Mesenchymal stem cell (in vitro differentiated cells and primary cell): Measurements from ENCODE around the gene STAM2.
A peak's percentile ranks its signal among the peaks of the same experiment; 100 is the strongest.
"Not testable (repeated sequence)": the region's sequence is repeated elsewhere in the genome, so short reads cannot be mapped to it uniquely, and the experiment has no call there.

ENCODE experiments used
- DNase-seq: peaks from one replicate; pipeline ENCODE4 v3.0.0-alpha.2; 2013
- H2AFZ ChIP-seq: one replicate; pipeline ENCODE4 v1.6.1; 2013; ENCODE audit warnings: low read depth, mild to moderate bottlenecking, control low read depth, inconsistent platforms, low read length, moderate library complexity
- H2AK5ac ChIP-seq: 2 replicates; pipeline ENCODE4 v1.6.1; 2013; ENCODE audit warnings: low read length, moderate library complexity, mild to moderate bottlenecking, inconsistent platforms; ENCODE audit not compliant: severe bottlenecking
- H2BK120ac ChIP-seq: one replicate; pipeline ENCODE4 v1.6.1; 2013; ENCODE audit warnings: low read depth, mild to moderate bottlenecking, inconsistent platforms, low read length, moderate library complexity
- H2BK12ac ChIP-seq, 2 experiments: one replicate each; pipeline ENCODE4 v1.6.1; 2013; ENCODE audit warnings: inconsistent platforms in 2 of 2, low read length in 2 of 2, mild to moderate bottlenecking in 2 of 2, moderate library complexity in 2 of 2, control low read depth in 1 of 2
- H2BK15ac ChIP-seq: one replicate; pipeline ENCODE4 v1.6.1; 2013; ENCODE audit warnings: mild to moderate bottlenecking, low read depth, inconsistent platforms; ENCODE audit not compliant: poor library complexity, severe bottlenecking
- H2BK5ac ChIP-seq: 2 replicates; pipeline ENCODE4 v1.6.1; 2013; ENCODE audit warnings: low read depth, mild to moderate bottlenecking, low read length, control low read depth, inconsistent platforms; ENCODE audit not compliant: poor library complexity, severe bottlenecking
- H3K14ac ChIP-seq, 2 experiments: one replicate each; pipeline ENCODE4 v1.6.1; 2013; ENCODE audit warnings: inconsistent platforms in 2 of 2, low read length in 2 of 2, control low read depth in 1 of 2, mild to moderate bottlenecking in 1 of 2, moderate library complexity in 1 of 2
- H3K18ac ChIP-seq, 2 experiments: one replicate each; pipeline ENCODE4 v1.6.1; 2013; ENCODE audit warnings: inconsistent platforms in 2 of 2, low read length in 2 of 2, control low read depth in 1 of 2, low read depth in 1 of 2, mild to moderate bottlenecking in 1 of 2
- H3K23ac ChIP-seq, 2 experiments: one replicate each; pipeline ENCODE4 v1.6.1; 2013; ENCODE audit warnings: inconsistent platforms in 2 of 2, low read length in 2 of 2, mild to moderate bottlenecking in 2 of 2, moderate library complexity in 2 of 2, control low read depth in 1 of 2
- H3K27ac ChIP-seq: 2 replicates; pipeline ENCODE4 v1.5.1; 2013; ENCODE audit warnings: mild to moderate bottlenecking, moderate library complexity, low read length, control low read depth, inconsistent platforms; ENCODE audit not compliant: poor library complexity, severe bottlenecking
- H3K27me3 ChIP-seq, 2 experiments: 2 replicates each; pipeline versions ENCODE4 v1.6.1 to v1.7.0; 2013; ENCODE audit warnings: low read length in 2 of 2, mild to moderate bottlenecking in 2 of 2, moderate library complexity in 2 of 2, control low read depth in 1 of 2, inconsistent platforms in 1 of 2; ENCODE audit not compliant: control insufficient read depth in 1 of 2, insufficient read depth in 1 of 2
- H3K36me3 ChIP-seq, 2 experiments: 2 replicates each; pipeline versions ENCODE4 v1.6.1 to v1.7.0; 2013; ENCODE audit warnings: low read length in 2 of 2, control low read depth in 1 of 2, inconsistent platforms in 1 of 2, low read depth in 1 of 2, mild to moderate bottlenecking in 1 of 2; ENCODE audit not compliant: insufficient read depth in 2 of 2, control insufficient read depth in 1 of 2
- H3K4ac ChIP-seq, 2 experiments: one replicate each; pipeline ENCODE4 v1.6.1; 2013; ENCODE audit warnings: inconsistent platforms in 2 of 2, low read length in 2 of 2, mild to moderate bottlenecking in 2 of 2, moderate library complexity in 2 of 2, control low read depth in 1 of 2, low read depth in 1 of 2
- H3K4me1 ChIP-seq: 2 replicates; pipeline ENCODE4 v1.6.1; 2013; ENCODE audit warnings: low read depth, low read length, control low read depth; ENCODE audit not compliant: control insufficient read depth, insufficient read depth
- H3K4me2 ChIP-seq: 2 replicates; pipeline ENCODE4 v1.6.1; 2013; ENCODE audit warnings: low read length, mild to moderate bottlenecking, inconsistent platforms; ENCODE audit not compliant: poor library complexity, severe bottlenecking
- H3K4me3 ChIP-seq, 2 experiments: 2 replicates each; pipeline versions ENCODE4 v1.5.1 to v1.7.0; 2013; ENCODE audit warnings: low read length in 2 of 2, mild to moderate bottlenecking in 2 of 2, control low read depth in 1 of 2, low read depth in 1 of 2; ENCODE audit not compliant: insufficient read depth in 1 of 2
- H3K79me1 ChIP-seq: replicated peaks from 2 replicates; pipeline ENCODE4 v1.6.1; 2013; ENCODE audit warnings: mild to moderate bottlenecking, control low read depth, low read length, inconsistent platforms; ENCODE audit not compliant: poor library complexity, severe bottlenecking
- H3K9ac ChIP-seq: 2 replicates; pipeline ENCODE4 v1.7.0; 2013; ENCODE audit warnings: mild to moderate bottlenecking, low read length, moderate library complexity
- H3K9me3 ChIP-seq: 2 replicates; pipeline ENCODE4 v1.7.0; 2013; ENCODE audit warnings: mild to moderate bottlenecking, low read length; ENCODE audit not compliant: control insufficient read depth
- H4K8ac ChIP-seq: one replicate; pipeline ENCODE4 v1.6.1; 2013; ENCODE audit warnings: inconsistent platforms, mild to moderate bottlenecking, low read length, moderate library complexity
- H4K91ac ChIP-seq: one replicate; pipeline ENCODE4 v1.6.1; 2013; ENCODE audit warnings: mild to moderate bottlenecking, low read length, inconsistent platforms
- WGBS: methylation state at CpG from one replicate; pipeline ENCODE4 v1.1.7; 2013; ENCODE audit warnings: mixed read lengths; 5-methylcytosine and 5-hydroxymethylcytosine counted together

Gene STAM2

GRCh38 chr2:152198499-152198898 is 22.9 kb upstream of the STAM2 start:
- no peak overlapping the region for H3K23ac ChIP-seq
- no peak overlapping the region for H4K91ac ChIP-seq
- no peak overlapping the region for H2AFZ ChIP-seq
- H3K4me1 ChIP-seq, result peaks cover 4% of the 10 kb centered on the region
- no peak overlapping the region for H2AK5ac ChIP-seq
- no peak overlapping the region for H3K4me3 ChIP-seq
- no peak overlapping the region for H3K9ac ChIP-seq
- no peak overlapping the region for H3K18ac ChIP-seq
- 96% methylated on average over 2 of the region's 2 CpGs for WGBS
- no peaks in the 10 kb centered on the region for H3K9me3 ChIP-seq
- no peak overlapping the region for H3K27ac ChIP-seq
- no peak overlapping the region for H2BK15ac ChIP-seq
- H2BK5ac ChIP-seq, result no peak overlapping the region
- no peaks in the 10 kb centered on the region for H3K79me1 ChIP-seq
- H3K36me3 ChIP-seq, result no peaks in the 10 kb centered on the region
- DNase-seq, result no peak
- no peak overlapping the region for H3K4ac ChIP-seq
- no peak overlapping the region for H2BK120ac ChIP-seq
- no peak overlapping the region for H3K4me2 ChIP-seq
- no peaks in the 10 kb centered on the region for H3K27me3 ChIP-seq
- no peak overlapping the region for H4K8ac ChIP-seq
- H2BK12ac ChIP-seq, result no peak overlapping the region
- no peak overlapping the region for H3K14ac ChIP-seq

DNA sequence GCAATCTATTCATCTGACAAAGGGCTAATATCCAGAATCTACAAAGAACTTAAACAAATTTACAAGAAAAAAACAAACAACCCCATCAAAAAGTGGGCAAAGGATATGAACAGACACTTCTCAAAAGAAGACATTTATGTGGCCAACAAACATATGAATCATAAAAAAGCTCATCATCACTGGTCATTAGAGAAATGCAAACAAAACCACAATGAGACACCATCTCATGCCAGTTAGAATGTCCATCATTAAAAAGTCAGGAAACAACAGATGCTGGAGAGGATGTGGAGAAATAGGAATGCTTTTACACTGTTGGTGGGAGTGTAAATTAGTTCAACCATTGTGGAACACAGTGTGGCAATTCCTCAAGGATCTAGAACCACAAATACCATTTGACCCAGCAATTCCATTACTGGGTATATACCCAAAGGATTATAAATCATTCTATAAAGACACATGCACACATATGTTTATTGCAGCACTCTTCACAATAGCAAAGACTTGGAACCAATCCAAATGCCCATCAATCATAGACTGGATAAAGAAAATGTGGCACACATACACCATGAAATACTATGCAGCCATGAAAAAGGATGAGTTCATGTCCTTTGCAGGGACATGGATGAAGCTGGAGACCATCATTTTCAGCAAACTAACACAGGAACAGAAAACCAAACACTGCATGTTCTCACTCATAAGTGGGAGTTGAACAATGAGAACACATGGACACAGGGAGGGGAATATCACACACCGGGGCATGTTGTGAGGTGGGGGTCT is 22.1 kb upstream of the STAM2 start:
- not testable (repeated sequence) for H3K4me1 ChIP-seq, H3K4me3 ChIP-seq

DNA sequence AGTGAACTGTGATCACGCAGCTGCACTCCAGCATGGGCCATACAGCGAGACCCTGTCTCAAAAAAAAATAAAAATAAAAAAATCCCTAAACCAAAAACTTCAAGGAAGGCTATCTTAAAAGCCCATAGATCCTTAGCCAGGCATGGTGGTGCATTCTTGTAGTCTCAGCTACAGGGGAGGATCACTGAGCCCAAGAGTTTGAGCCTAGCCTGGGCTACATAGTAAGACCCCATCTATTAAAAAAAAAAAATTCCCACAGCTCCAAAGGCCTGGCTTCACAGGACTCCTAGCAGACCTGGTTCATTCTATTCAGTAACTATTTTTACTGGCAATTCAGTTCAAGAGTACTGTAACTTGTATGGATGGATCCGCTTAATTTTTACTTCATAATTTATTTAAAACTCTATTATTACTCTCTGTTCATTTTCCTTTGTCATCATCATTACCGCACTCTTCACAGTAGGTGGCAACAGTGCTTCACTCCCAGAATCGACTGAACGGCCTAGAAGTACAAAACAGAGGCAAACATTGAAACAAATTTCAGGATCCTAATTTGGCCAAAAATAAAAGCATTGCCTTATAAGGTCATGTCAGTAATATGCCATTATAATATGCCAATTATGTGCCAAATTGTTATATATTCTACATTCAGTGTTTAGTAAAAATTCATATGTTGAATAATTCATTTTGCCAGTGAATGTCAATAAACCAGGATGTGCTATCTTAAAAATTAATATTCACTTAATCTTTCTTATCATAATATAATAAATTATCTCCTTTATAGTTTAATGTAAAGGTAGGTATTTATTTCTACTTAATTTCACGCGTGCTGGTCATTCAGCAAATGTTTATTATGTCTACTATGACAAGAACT is 14.3 kb upstream of the STAM2 start:
- Histone ChIP-seq H3K4me2 (no peak overlapping the region), H3K9ac (peak overlapping the region; percentile 50), H3K27ac (no peak overlapping the region), H2BK15ac (no peak overlapping the region), H3K4ac (no peak overlapping the region), H2BK12ac (no peak overlapping the region), H3K27me3 (no peaks in the 10 kb centered on the region), H2AFZ (no peak overlapping the region), H2BK5ac (no peak overlapping the region), H4K8ac (no peak overlapping the region), H2BK120ac (no peak overlapping the region), H3K9me3 (no peaks in the 10 kb centered on the region), H2AK5ac (no peak overlapping the region), H4K91ac (no peak overlapping the region), H3K36me3 (no peaks in the 10 kb centered on the region), H3K4me1 (no peaks in the 10 kb centered on the region), H3K4me3 (no peak overlapping the region), H3K18ac (no peak overlapping the region), H3K14ac (no peak overlapping the region), H3K23ac (no peak overlapping the region), H3K79me1 (no peaks in the 10 kb centered on the region)
- peak; percentile 74 for DNase-seq
- WGBS, result 47% methylated on average over 6 of the region's 8 CpGs

More for the DNA sequence above, 22.1 kb upstream of the STAM2 start:
- H3K18ac ChIP-seq, H2BK5ac ChIP-seq, H3K79me1 ChIP-seq, H3K4me2 ChIP-seq, H2AK5ac ChIP-seq, H3K14ac ChIP-seq, H2BK12ac ChIP-seq, H3K9ac ChIP-seq, H3K4ac ChIP-seq, H3K36me3 ChIP-seq, H4K91ac ChIP-seq, H3K27ac ChIP-seq, H3K27me3 ChIP-seq, H2BK15ac ChIP-seq, H2BK120ac ChIP-seq, H3K23ac ChIP-seq, H4K8ac ChIP-seq, DNase-seq, H3K9me3 ChIP-seq, H2AFZ ChIP-seq: not testable (repeated sequence)
- 93% methylated on average over 1 of the region's 1 CpG for WGBS

- H3K36me3 ChIP-seq, H2BK12ac ChIP-seq, H4K91ac ChIP-seq, H2BK5ac ChIP-seq, H3K18ac ChIP-seq, H3K23ac ChIP-seq, H3K79me1 ChIP-seq, H3K4me3 ChIP-seq, H2BK120ac ChIP-seq, H3K4me1 ChIP-seq, H3K14ac ChIP-seq, DNase-seq, H3K9ac ChIP-seq, H3K4me2 ChIP-seq, H3K27me3 ChIP-seq, H2BK15ac ChIP-seq, H2AFZ ChIP-seq, H3K27ac ChIP-seq, H2AK5ac ChIP-seq, H4K8ac ChIP-seq, H3K9me3 ChIP-seq, H3K4ac ChIP-seq: not testable (repeated sequence)
- 100% methylated on average over 1 of the region's 5 CpGs for WGBS
Measured at GRCh38 chr2:152186808-152187207, 11.2 kb upstream of the STAM2 start.
